Measurements from ENCODE around the gene RAB11A.

DNA sequence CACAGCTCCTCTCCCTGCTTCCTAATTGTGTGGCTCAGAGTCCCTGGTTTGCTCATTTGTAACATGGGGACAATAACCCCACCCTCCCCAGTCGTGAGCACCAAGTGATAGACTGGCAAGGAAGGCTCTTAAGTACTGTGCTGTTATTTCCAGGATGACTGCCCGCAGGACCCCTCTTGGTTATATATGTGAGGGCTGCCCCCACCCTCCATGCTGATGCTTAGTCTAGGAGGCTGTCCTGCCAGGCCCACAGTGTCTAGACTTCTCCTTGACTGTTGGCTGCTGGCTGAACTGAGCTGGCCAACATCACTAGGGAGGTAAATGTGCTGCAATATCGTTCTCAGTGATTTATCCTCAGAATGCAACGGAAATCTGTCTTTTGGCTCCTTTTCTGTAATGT is 45.1 kb downstream of the RAB11A start:
- no peak for TF ChIP-seq HIVEP1 (CRISPR knock-in tag; IDR thresholded peaks at IDR 0.05)
- TF ChIP-seq NR2F6 (IDR thresholded peaks at IDR 0.05) = no peak
- TF ChIP-seq NR2F6 (CRISPR knock-in tag; IDR thresholded peaks at IDR 0.05) = no peak
- TF ChIP-seq NFIC (IDR thresholded peaks at IDR 0.05; ENCODE audit: low read length) = no peak
- TF ChIP-seq FOSL1 (CRISPR knock-in tag; IDR thresholded peaks at IDR 0.05; ENCODE audit: borderline replicate concordance) = no peak
- TF ChIP-seq ONECUT2 (CRISPR knock-in tag; IDR thresholded peaks at IDR 0.05) = no peak
- TF ChIP-seq POLR2A (IDR thresholded peaks at IDR 0.05; ENCODE audit: insufficient read depth in 1 of 2, low read depth in 2 of 2, low read length in 2 of 2) = no peak
- TF ChIP-seq ZNF776 (CRISPR knock-in tag; IDR thresholded peaks at IDR 0.05) = no peak
- TF ChIP-seq MAZ (IDR thresholded peaks at IDR 0.05; ENCODE audit: borderline replicate concordance, low read depth, low read length) = no peak
- no peak for TF ChIP-seq MAZ (CRISPR knock-in tag; IDR thresholded peaks at IDR 0.05; ENCODE audit: low read depth)

Data from HepG2 (cell line).